HG03354 (cell line): ENCODE data around the gene RMDN3.

Experiments used
- ATAC-seq: cut with Tn5 transposase; IDR thresholded peaks from one replicate; pipeline ENCODE4 v1.9.1; 2021; ENCODE audit warnings: mild to moderate bottlenecking; ENCODE audit not compliant: unreplicated experiment, poor library complexity, severe bottlenecking

Gene RMDN3

GRCh38 chr15:40773902-40774301 is 18.8 kb upstream of the RMDN3 start:
- no peak for ATAC-seq

- no peak for ATAC-seq
Measured at GRCh38 chr15:40773496-40773895, 18.4 kb upstream of the RMDN3 start.

GRCh38 chr15:40772014-40772413 is 17.0 kb upstream of the RMDN3 start:
- ATAC-seq, result no peak

GRCh38 chr15:40771242-40771641 is 16.2 kb upstream of the RMDN3 start:
- no peak for ATAC-seq

GRCh38 chr15:40770147-40770721 is 15.2 kb upstream of the RMDN3 start:
- ATAC-seq, result no peak

- peak; percentile 56 for ATAC-seq
Measured at GRCh38 chr15:40769274-40770146, 14.5 kb upstream of the RMDN3 start, which contains the start of gene C15orf62. Gene C15orf62, plus strand, starts transcription at chr15:40769980. Its CDS starts 516 bp downstream, at chr15:40770496.

- ATAC-seq, result peak; percentile 3
Measured at GRCh38 chr15:40768521-40769273, 13.6 kb upstream of the RMDN3 start.

- no peak for ATAC-seq
Measured at GRCh38 chr15:40767838-40768500, 12.9 kb upstream of the RMDN3 start.

GRCh38 chr15:40766906-40767837 is 12.1 kb upstream of the RMDN3 start:
- ATAC-seq, result no peak

GRCh38 chr15:40766194-40766815 is 11.3 kb upstream of the RMDN3 start:
- ATAC-seq, result no peak

- no peak for ATAC-seq
Measured at GRCh38 chr15:40764629-40765103, 9.6 kb upstream of the RMDN3 start.

GRCh38 chr15:40763801-40764628 is 9.0 kb upstream of the RMDN3 start, which contains the start of gene GCHFR:
Gene GCHFR, plus strand, starts transcription at chr15:40764068. Its CDS starts 113 bp downstream, at chr15:40764181.
- peak; percentile 41 for ATAC-seq

- ATAC-seq, result peak; percentile 3
Measured at GRCh38 chr15:40762919-40763800, 8.1 kb upstream of the RMDN3 start.

- no peak for ATAC-seq
Measured at GRCh38 chr15:40759961-40760360, 4.9 kb upstream of the RMDN3 start.

GRCh38 chr15:40756938-40757337 is 1.9 kb upstream of the RMDN3 start:
- ATAC-seq, result no peak

GRCh38 chr15:40755812-40756208 is 756 bp upstream of the RMDN3 start:
- no peak for ATAC-seq

GRCh38 chr15:40754574-40754882 is 526 bp downstream of the RMDN3 start:
- ATAC-seq, result no peak
